ENCODE data around the gene INTS4.
"Not testable (repeated sequence)": the region's sequence is repeated elsewhere in the genome, so short reads cannot be mapped to it uniquely, and the experiment has no call there.

- not testable (repeated sequence) for TF ChIP-seq CTCF, POLR2A (IDR thresholded peaks at IDR 0.05)
Observed at GRCh38 chr11:77914307-77914791, 80.1 kb downstream of the INTS4 start.
